Tibial artery (tissue), 4 donors: ENCODE data around the gene CBL.
"Not testable (repeated sequence)": the region's sequence is repeated elsewhere in the genome, so short reads cannot be mapped to it uniquely, and the experiment has no call there.

Experiments
- DNase-seq, 2 donors: peaks; one replicate each; pipeline ENCODE4 v3.0.0-alpha.2; 2019
- H3K27ac ChIP-seq, 2 donors: fragments of 200-600 bp; sonication (generic) in 1 of 2; 1 replicate in 1 of 2; 2 replicates in 1 of 2; pipeline ENCODE4 v1.5.1; 2018 to 2019; ENCODE audit warnings: mild to moderate bottlenecking in 1 of 2
- H3K27me3 ChIP-seq, 2 donors: fragments of 200-600 bp; sonication (generic) in 1 of 2; one replicate each; pipeline versions ENCODE4 v1.5.1 to v1.6.0; 2016 to 2019
- H3K36me3 ChIP-seq, 3 donors: fragments of 200-600 bp; sonication (generic) in 2 of 3; one replicate each; pipeline ENCODE4 v1.5.1; 2016 to 2019; ENCODE audit warnings: mild to moderate bottlenecking in 2 of 3
- H3K4me1 ChIP-seq, 4 donors: fragments of 200-600 bp; sonication (generic) in 2 of 4; 1 replicate in 3 of 4; 2 replicates in 1 of 4; pipeline ENCODE4 v1.5.1; 2016 to 2019
- H3K4me3 ChIP-seq, 2 donors: fragments of 200-600 bp; sonication (generic) in 1 of 2; 1 replicate in 1 of 2; 2 replicates in 1 of 2; pipeline ENCODE4 v1.5.1; 2018 to 2019; ENCODE audit warnings: mild to moderate bottlenecking in 2 of 2
- H3K9me3 ChIP-seq, 3 donors: fragments of 200-600 bp; sonication (generic) in 1 of 3; one replicate each; pipeline ENCODE4 v1.5.1; 2016 to 2019
- intact Hi-C: fragments of 100-400 bp; cut with DNase I; formaldehyde crosslinking; loops from one replicate; pipeline ENCODE4 v1.15.0; 2023; ENCODE audit warnings: low total_unique reads
- TF ChIP-seq, protein P1 (sequence below), 2 experiments: fragments of 200-600 bp in 1 of 2; fragments of 450-650 bp in 1 of 2; IDR thresholded peaks; one replicate each; pipeline ENCODE4 v1.5.1; 2017 to 2019; ENCODE audit warnings: antibody characterized with exemption in 2 of 2, mild to moderate bottlenecking in 1 of 2, moderate library complexity in 1 of 2

The CBL gene

GRCh38 chr11:119161871-119162270 lies 44.3 kb upstream of the CBL start:
- Histone ChIP-seq H3K4me1 (no peaks in the 10 kb centered on the region), H3K9me3 (no peaks in the 10 kb centered on the region), H3K27me3 (no peaks in the 10 kb centered on the region), H3K27ac (no peak overlapping the region), H3K36me3 (no peaks in the 10 kb centered on the region), H3K4me3 (no peak overlapping the region)
- no peak for DNase-seq
- intact Hi-C loops, result no loop called here
- TF ChIP-seq, protein P1, sequence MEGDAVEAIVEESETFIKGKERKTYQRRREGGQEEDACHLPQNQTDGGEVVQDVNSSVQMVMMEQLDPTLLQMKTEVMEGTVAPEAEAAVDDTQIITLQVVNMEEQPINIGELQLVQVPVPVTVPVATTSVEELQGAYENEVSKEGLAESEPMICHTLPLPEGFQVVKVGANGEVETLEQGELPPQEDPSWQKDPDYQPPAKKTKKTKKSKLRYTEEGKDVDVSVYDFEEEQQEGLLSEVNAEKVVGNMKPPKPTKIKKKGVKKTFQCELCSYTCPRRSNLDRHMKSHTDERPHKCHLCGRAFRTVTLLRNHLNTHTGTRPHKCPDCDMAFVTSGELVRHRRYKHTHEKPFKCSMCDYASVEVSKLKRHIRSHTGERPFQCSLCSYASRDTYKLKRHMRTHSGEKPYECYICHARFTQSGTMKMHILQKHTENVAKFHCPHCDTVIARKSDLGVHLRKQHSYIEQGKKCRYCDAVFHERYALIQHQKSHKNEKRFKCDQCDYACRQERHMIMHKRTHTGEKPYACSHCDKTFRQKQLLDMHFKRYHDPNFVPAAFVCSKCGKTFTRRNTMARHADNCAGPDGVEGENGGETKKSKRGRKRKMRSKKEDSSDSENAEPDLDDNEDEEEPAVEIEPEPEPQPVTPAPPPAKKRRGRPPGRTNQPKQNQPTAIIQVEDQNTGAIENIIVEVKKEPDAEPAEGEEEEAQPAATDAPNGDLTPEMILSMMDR (IDR thresholded peaks at IDR 0.05), result no peak

GRCh38 chr11:119166368-119167076 lies 39.6 kb upstream of the CBL start:
- TF ChIP-seq, protein P1 (IDR thresholded peaks at IDR 0.05), result no peak
- no peaks in the 10 kb centered on the region for H3K9me3 ChIP-seq
- H3K36me3 ChIP-seq, result no peaks in the 10 kb centered on the region
- peaks cover 0 to 13% (median 10%) of the 10 kb centered on the region in 4 donors for H3K4me1 ChIP-seq
- DNase-seq, result no peak
- H3K4me3 ChIP-seq, result no peak overlapping the region
- H3K27ac ChIP-seq, result no peak overlapping the region
- intact Hi-C loops, result no loop called here
- H3K27me3 ChIP-seq, result no peaks in the 10 kb centered on the region

DNA sequence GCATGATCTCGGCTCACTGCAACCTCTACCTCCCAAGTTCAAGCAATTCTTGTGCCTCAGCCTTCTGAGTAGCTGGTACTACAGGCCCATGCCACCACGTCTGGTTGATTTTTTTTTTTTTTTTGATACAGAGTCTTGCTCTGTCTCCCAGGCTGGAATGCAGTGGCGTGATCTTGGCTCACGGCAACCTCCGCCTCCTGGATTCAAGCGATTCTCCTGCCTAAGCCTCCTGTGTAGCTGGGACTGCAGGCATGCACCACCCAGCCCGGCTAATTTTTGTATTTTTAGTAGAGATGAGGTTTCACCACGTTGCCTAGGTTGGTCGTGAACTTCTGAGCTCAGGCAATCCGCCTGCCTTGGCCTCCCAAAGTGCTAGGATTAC lies 39.1 kb upstream of the CBL start:
- H3K36me3 ChIP-seq, H3K4me3 ChIP-seq, H3K27ac ChIP-seq, intact Hi-C loops, H3K9me3 ChIP-seq, H3K27me3 ChIP-seq, DNase-seq: not testable (repeated sequence)
- peaks cover 0 to 13% (median 10%) of the 10 kb centered on the region in 4 donors for H3K4me1 ChIP-seq

DNA sequence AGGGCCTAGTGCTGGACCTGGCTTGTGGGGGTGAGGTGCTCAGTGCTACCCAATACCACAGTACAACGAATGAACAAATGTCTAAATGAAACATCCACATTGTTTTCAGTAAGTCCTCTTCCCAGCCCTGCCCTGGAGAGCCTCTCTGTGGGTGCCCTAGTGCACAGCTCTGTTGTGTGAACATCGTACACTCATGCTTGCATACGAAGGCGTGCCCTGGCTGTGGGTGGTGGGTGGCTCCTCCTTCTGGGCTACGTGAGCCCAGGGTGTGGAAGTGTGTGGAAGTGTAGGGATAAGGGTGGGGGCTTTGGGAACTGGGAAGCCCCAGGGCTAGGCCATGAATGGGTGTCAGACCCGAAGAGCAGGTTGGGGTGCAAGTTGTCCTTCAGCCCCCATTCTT lies 38.2 kb upstream of the CBL start:
- TF ChIP-seq, protein P1 (IDR thresholded peaks at IDR 0.05), result no peak
- no peak overlapping the region for H3K4me3 ChIP-seq
- no peaks in the 10 kb centered on the region for H3K9me3 ChIP-seq
- H3K4me1 ChIP-seq, result peaks cover 0 to 13% (median 10%) of the 10 kb centered on the region in 4 donors
- intact Hi-C loops, result no loop called here
- H3K36me3 ChIP-seq, result peaks cover 0 to 6% (median 0%) of the 10 kb centered on the region in 3 donors
- no peaks in the 10 kb centered on the region for H3K27me3 ChIP-seq
- no peak for DNase-seq
- peak overlapping the region; percentile 98 to 99 for H3K27ac ChIP-seq

DNA sequence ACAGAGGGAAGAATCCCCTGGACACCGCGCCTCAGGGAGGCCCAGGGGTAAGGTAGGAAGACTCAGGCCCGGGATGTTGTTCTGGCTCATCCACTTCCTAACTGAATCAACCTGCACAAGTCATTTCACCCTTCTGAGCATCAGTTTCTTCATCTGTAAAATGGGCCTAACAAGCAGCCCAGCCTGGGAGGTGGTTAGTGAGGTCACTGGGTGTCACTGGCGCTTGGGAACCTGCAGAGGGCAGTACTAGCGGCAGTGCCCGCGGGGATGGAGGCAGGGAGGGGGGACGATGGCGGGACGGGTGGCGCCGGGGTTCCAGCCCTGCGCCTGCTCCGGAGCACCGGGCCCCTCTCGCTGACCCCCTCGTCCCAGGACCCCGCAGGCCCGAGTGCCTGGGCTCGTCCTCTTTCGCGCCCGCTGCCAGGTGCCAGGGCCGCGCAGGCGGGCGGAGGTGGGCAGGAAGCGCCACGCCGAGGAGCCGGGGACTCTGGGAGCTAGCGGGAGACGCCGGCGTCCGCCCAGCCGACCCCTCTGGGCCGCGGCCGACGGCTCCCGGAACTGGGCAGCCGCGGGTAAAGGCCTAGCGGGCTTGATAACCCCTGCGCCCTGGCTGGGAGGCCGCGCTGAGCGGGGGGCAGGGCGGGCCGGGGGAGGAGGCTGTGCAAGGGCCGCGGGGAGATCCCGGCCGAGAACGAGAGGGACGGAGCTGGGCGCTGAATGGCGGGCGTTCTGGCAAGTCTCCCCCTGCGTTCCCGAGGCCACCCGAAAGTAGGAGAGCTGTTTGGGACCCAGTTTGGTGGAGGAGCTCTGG lies 37.5 kb upstream of the CBL start, which contains the start of gene NLRX1:
NLRX1 (plus strand) TSS at position 255 of the 811 bp plus-strand sequence. CDS start 2,679 bp downstream, outside the sequence.
- Histone ChIP-seq H3K27me3 (no peaks in the 10 kb centered on the region), H3K27ac (peak within 1 kb of the TSS; percentile 98 to 99), H3K36me3 (peaks cover 0 to 14% (median 5%) of the 10 kb centered on the region in 3 donors), H3K4me3 (peak within 1 kb of the TSS; percentile 89 to 96), H3K4me1 (peaks cover 0 to 13% (median 10%) of the 10 kb centered on the region in 4 donors), H3K9me3 (no peaks in the 10 kb centered on the region)
- intact Hi-C loops, result no loop called here
- TF ChIP-seq, protein P1 (IDR thresholded peaks at IDR 0.05), result peak; percentile 85 to 94
- DNase-seq, result peak; percentile 74 to 91

- Histone ChIP-seq H3K27me3 (no peaks in the 10 kb centered on the region), H3K4me3 (peak overlapping the region; percentile 89 to 96), H3K27ac (peak overlapping the region; percentile 98 to 99), H3K4me1 (peaks cover 0 to 13% (median 10%) of the 10 kb centered on the region in 4 donors), H3K36me3 (peaks cover 2 to 20% (median 11%) of the 10 kb centered on the region in 3 donors), H3K9me3 (no peaks in the 10 kb centered on the region)
- intact Hi-C loops, result no loop called here
- peak; percentile 44 to 89 for DNase-seq
- TF ChIP-seq, protein P1 (IDR thresholded peaks at IDR 0.05), result no peak
Observed at GRCh38 chr11:119169282-119169719, 36.8 kb upstream of the CBL start.
